ENCODE measurements around the gene EXTL1.

The EXTL1 gene

GRCh38 chr1:26027716-26028489, 6.3 kb downstream of the EXTL1 start:
- no peaks in the 10 kb centered on the region for H3K36me3 Mint-ChIP-seq (ENCODE audit: low read depth)
- no peaks in the 10 kb centered on the region for H3K27me3 Mint-ChIP-seq
- H3K4me3 Mint-ChIP-seq, result no peak overlapping the region
- no peaks in the 10 kb centered on the region for H3K9me3 Mint-ChIP-seq
- H3K27ac Mint-ChIP-seq, result no peak overlapping the region
- no peaks in the 10 kb centered on the region for H3K4me1 Mint-ChIP-seq (ENCODE audit: low read depth)

GRCh38 chr1:26028490-26028980, 7.0 kb downstream of the EXTL1 start:
- H3K4me3 Mint-ChIP-seq, result no peak overlapping the region
- H3K4me1 Mint-ChIP-seq (ENCODE audit: low read depth), result no peaks in the 10 kb centered on the region
- no peaks in the 10 kb centered on the region for H3K9me3 Mint-ChIP-seq
- no peaks in the 10 kb centered on the region for H3K36me3 Mint-ChIP-seq (ENCODE audit: low read depth)
- H3K27me3 Mint-ChIP-seq, result no peaks in the 10 kb centered on the region
- H3K27ac Mint-ChIP-seq, result no peak overlapping the region

GRCh38 chr1:26029054-26029863, 7.7 kb downstream of the EXTL1 start:
- Mint-ChIP-seq H3K27me3 (no peaks in the 10 kb centered on the region), H3K9me3 (no peaks in the 10 kb centered on the region), H3K4me3 (no peak overlapping the region), H3K36me3 (ENCODE audit: low read depth) (no peaks in the 10 kb centered on the region), H3K4me1 (ENCODE audit: low read depth) (no peaks in the 10 kb centered on the region), H3K27ac (no peak overlapping the region)

- Mint-ChIP-seq H3K27me3 (no peaks in the 10 kb centered on the region), H3K9me3 (no peaks in the 10 kb centered on the region), H3K36me3 (ENCODE audit: low read depth) (no peaks in the 10 kb centered on the region), H3K4me1 (ENCODE audit: low read depth) (no peaks in the 10 kb centered on the region), H3K27ac (no peak overlapping the region), H3K4me3 (no peak overlapping the region)
Measured at GRCh38 chr1:26029864-26030481, 8.4 kb downstream of the EXTL1 start.

GRCh38 chr1:26031196-26031595, 9.6 kb downstream of the EXTL1 start:
- Mint-ChIP-seq H3K4me1 (ENCODE audit: low read depth) (peaks cover 7% of the 10 kb centered on the region), H3K27me3 (no peaks in the 10 kb centered on the region), H3K36me3 (ENCODE audit: low read depth) (no peaks in the 10 kb centered on the region), H3K4me3 (no peak overlapping the region), H3K27ac (no peak overlapping the region), H3K9me3 (no peaks in the 10 kb centered on the region)

- no peak overlapping the region for H3K27ac Mint-ChIP-seq
- H3K4me1 Mint-ChIP-seq (ENCODE audit: low read depth), result peaks cover 10% of the 10 kb centered on the region
- no peaks in the 10 kb centered on the region for H3K9me3 Mint-ChIP-seq
- H3K27me3 Mint-ChIP-seq, result no peaks in the 10 kb centered on the region
- H3K36me3 Mint-ChIP-seq (ENCODE audit: low read depth), result no peaks in the 10 kb centered on the region
- H3K4me3 Mint-ChIP-seq, result no peak overlapping the region
Measured at GRCh38 chr1:26031611-26032220, 10.1 kb downstream of the EXTL1 start.

GRCh38 chr1:26032656-26033357, 11.2 kb downstream of the EXTL1 start:
- Mint-ChIP-seq H3K36me3 (ENCODE audit: low read depth) (no peaks in the 10 kb centered on the region), H3K27me3 (no peaks in the 10 kb centered on the region), H3K4me1 (ENCODE audit: low read depth) (peaks cover 10% of the 10 kb centered on the region), H3K9me3 (no peaks in the 10 kb centered on the region), H3K4me3 (no peak overlapping the region), H3K27ac (no peak overlapping the region)

GRCh38 chr1:26034504-26035202, 13.1 kb downstream of the EXTL1 start:
- peaks cover 10% of the 10 kb centered on the region for H3K4me1 Mint-ChIP-seq (ENCODE audit: low read depth)
- H3K4me3 Mint-ChIP-seq, result peak overlapping the region; percentile 91
- H3K9me3 Mint-ChIP-seq, result no peaks in the 10 kb centered on the region
- H3K27ac Mint-ChIP-seq, result no peak overlapping the region
- no peaks in the 10 kb centered on the region for H3K36me3 Mint-ChIP-seq (ENCODE audit: low read depth)
- no peaks in the 10 kb centered on the region for H3K27me3 Mint-ChIP-seq

- no peaks in the 10 kb centered on the region for H3K27me3 Mint-ChIP-seq
- peak overlapping the region; percentile 91 for H3K4me3 Mint-ChIP-seq
Measured at GRCh38 chr1:26035203-26035958, 13.8 kb downstream of the EXTL1 start.

GRCh38 chr1:26035959-26036755, 14.6 kb downstream of the EXTL1 start:
- no peaks in the 10 kb centered on the region for H3K27me3 Mint-ChIP-seq
- H3K9me3 Mint-ChIP-seq, result no peaks in the 10 kb centered on the region
- H3K36me3 Mint-ChIP-seq (ENCODE audit: low read depth), result no peaks in the 10 kb centered on the region
- H3K27ac Mint-ChIP-seq, result peak overlapping the region; percentile 79
- H3K4me3 Mint-ChIP-seq, result peak overlapping the region; percentile 91
- peaks cover 10% of the 10 kb centered on the region for H3K4me1 Mint-ChIP-seq (ENCODE audit: low read depth)

More at GRCh38 chr1:26035203-26035958, 13.8 kb downstream of the EXTL1 start:
- Mint-ChIP-seq H3K27ac (peak overlapping the region; percentile 75), H3K9me3 (no peaks in the 10 kb centered on the region), H3K4me1 (ENCODE audit: low read depth) (peaks cover 10% of the 10 kb centered on the region), H3K36me3 (ENCODE audit: low read depth) (no peaks in the 10 kb centered on the region)

- H3K27ac Mint-ChIP-seq, result no peak overlapping the region
- no peaks in the 10 kb centered on the region for H3K27me3 Mint-ChIP-seq
- H3K4me1 Mint-ChIP-seq (ENCODE audit: low read depth), result peaks cover 10% of the 10 kb centered on the region
- H3K9me3 Mint-ChIP-seq, result no peaks in the 10 kb centered on the region
- H3K4me3 Mint-ChIP-seq, result no peak overlapping the region
- no peaks in the 10 kb centered on the region for H3K36me3 Mint-ChIP-seq (ENCODE audit: low read depth)
Measured at GRCh38 chr1:26036756-26037281, 15.2 kb downstream of the EXTL1 start.

GRCh38 chr1:26037904-26038303, 16.3 kb downstream of the EXTL1 start:
- Mint-ChIP-seq H3K27me3 (no peaks in the 10 kb centered on the region), H3K4me3 (no peak overlapping the region), H3K27ac (no peak overlapping the region), H3K9me3 (no peaks in the 10 kb centered on the region), H3K4me1 (ENCODE audit: low read depth) (peaks cover 10% of the 10 kb centered on the region), H3K36me3 (ENCODE audit: low read depth) (no peaks in the 10 kb centered on the region)
